ENCODE measurements around the gene ASNSD1. TPM values are rescaled to one million over a fixed set of nuclear protein-coding genes. Genes with fewer than 3 reads are reported as not detected.

The ASNSD1 gene
- total RNA-seq, 1 experiment from 2014 or later: 48.5 TPM

- Mint-ChIP-seq H3K9me3 (no peaks in the 10 kb centered on the region), H3K36me3 (ENCODE audit: insufficient read depth in 1 of 3, low read depth in 3 of 3) (no peaks in the 10 kb centered on the region), H3K4me1 (peaks cover 9 to 10% of the 10 kb centered on the region in 2 experiments), H3K27ac (no peak overlapping the region), H3K4me3 (no peak overlapping the region), H3K27me3 (ENCODE audit: low read depth) (no peaks in the 10 kb centered on the region)
- Histone ChIP-seq H2BK5ac (ENCODE audit: insufficient read length, low read length) (no peak overlapping the region), H2BK12ac (ENCODE audit: insufficient read length, low read depth, low read length) (no peak overlapping the region), H2AK5ac (ENCODE audit: insufficient read length, low read length) (no peak overlapping the region), H3K79me2 (ENCODE audit: insufficient read depth, low read length) (no peaks in the 10 kb centered on the region), H4K5ac (ENCODE audit: insufficient read length, low read depth, low read length) (no peak overlapping the region), H2AFZ (ENCODE audit: low read length) (no peak overlapping the region), H3K23me2 (ENCODE audit: insufficient read length, low read depth, low read length, poor library complexity, severe bottlenecking) (no peaks in the 10 kb centered on the region), H3K27ac (ENCODE audit: insufficient read length, low read depth, low read length) (no peak overlapping the region), H3T11ph (ENCODE audit: low read length) (no peak overlapping the region), H3K18ac (ENCODE audit: insufficient read length, low read depth, low read length) (no peak overlapping the region), H3K9ac (ENCODE audit: extremely low read depth, insufficient read length, low read length) (no peak overlapping the region), H2BK20ac (ENCODE audit: low read depth, low read length, poor library complexity, severe bottlenecking) (no peak overlapping the region), H4K20me1 (ENCODE audit: control insufficient read depth, insufficient read depth, insufficient read length) (no peaks in the 10 kb centered on the region), H3K27me3 (ENCODE audit: insufficient read depth, low read length) (no peaks in the 10 kb centered on the region), H3K23ac (ENCODE audit: insufficient read length, low read depth, low read length) (no peak overlapping the region), H3K14ac (ENCODE audit: insufficient read depth, low read length) (no peak overlapping the region), H3K9me3 (ENCODE audit: control insufficient read depth, low read depth, low read length) (no peaks in the 10 kb centered on the region), H3K4me2 (ENCODE audit: insufficient read depth, insufficient read length, low read length) (no peak overlapping the region), H4K8ac (replicated peaks; ENCODE audit: insufficient read length, low read depth, low read length) (no peak overlapping the region), H3K56ac (ENCODE audit: insufficient read length, low read depth, low read length) (no peak overlapping the region), H3K4ac (ENCODE audit: low read depth, low read length) (no peak overlapping the region), H3K79me1 (ENCODE audit: insufficient read depth, low read depth, low read length, poor library complexity, severe bottlenecking) (no peaks in the 10 kb centered on the region), H3K4me1 (ENCODE audit: insufficient read depth, low read length) (peaks cover 4% of the 10 kb centered on the region), H2BK15ac (ENCODE audit: low read depth, low read length) (no peak overlapping the region), H4K91ac (ENCODE audit: insufficient read length, low read depth, low read length) (no peak overlapping the region), H2BK120ac (ENCODE audit: low read depth, low read length, poor library complexity, severe bottlenecking) (no peak overlapping the region)
- no peak for TF ChIP-seq CTCF (conservative IDR thresholded peaks at IDR 0.05)
- no peak for DNase-seq
Observed at GRCh38 chr2:189621781-189622180, 39.5 kb upstream of the ASNSD1 start.

Measured in H9 (cell line).